NCI-H146 treated with DMSO at 0.1 percent for 48 hours (cell line): Measurements from ENCODE around the gene ARHGAP40.
A peak's percentile ranks its signal among the peaks of the same experiment; 100 is the strongest.

ENCODE experiments used
- DNase-seq: peaks from one replicate; lab custom pipeline; 2025; ENCODE audit not compliant: unreplicated experiment; lab: John Stamatoyannopoulos, UW

Gene ARHGAP40

DNA sequence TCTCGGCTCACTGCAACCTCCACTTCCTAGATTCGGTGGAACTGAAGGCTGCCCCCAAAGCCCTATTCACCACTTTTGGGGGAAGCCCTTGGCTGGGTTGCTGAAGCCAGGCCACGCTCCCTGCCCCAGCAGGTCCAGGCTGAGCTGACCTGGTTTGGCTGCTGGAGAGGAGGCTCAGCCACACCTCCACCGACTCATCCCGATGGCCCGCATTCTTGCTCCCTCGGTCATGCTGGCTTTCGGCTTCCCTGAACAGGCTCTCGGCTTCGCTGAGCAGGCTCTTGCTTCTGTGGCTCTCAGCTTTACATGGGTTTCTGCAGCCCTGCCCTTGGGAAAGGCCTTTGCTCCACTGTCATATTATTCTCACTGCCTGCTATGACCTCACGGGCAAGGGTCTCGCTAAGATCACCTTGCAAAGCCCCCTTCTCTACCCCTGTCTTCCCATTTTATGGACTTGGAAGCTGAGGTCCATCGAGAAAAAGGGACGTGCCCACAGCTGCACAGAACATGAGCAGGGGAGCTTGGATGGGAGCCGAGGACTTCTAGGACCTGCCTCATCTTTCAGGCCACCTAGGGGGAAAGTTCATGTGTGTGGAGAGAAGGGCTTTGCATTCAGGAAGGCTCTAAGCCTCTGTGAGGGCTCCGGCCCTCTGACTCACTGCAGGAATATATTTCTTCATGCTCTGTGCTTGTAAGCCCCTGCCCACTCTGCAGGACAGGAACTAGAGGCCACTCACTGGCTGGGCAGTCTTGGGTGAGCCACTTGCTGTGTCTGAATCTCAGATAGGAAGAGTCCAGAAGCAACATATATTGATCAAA, 15.6 kb downstream of the ARHGAP40 start:
- no peak for DNase-seq

DNA sequence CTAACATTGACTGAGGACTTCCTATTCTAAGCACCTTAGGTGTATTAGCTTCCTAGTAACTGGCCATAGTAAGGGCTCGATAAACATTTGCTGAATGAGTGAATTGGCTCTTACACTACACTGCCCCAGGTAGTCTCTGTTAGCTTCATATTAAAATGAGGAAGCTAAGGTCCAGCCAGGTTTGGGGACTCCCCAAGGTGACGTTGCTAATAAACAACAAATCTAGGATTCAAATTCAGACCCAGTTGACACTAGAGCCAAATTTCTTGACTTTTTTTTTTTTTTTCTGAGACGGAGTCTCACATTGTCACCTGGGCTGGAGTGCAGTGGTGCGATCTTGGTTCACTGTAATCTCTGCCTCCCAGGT, 16.2 kb downstream of the ARHGAP40 start:
- no peak for DNase-seq

DNA sequence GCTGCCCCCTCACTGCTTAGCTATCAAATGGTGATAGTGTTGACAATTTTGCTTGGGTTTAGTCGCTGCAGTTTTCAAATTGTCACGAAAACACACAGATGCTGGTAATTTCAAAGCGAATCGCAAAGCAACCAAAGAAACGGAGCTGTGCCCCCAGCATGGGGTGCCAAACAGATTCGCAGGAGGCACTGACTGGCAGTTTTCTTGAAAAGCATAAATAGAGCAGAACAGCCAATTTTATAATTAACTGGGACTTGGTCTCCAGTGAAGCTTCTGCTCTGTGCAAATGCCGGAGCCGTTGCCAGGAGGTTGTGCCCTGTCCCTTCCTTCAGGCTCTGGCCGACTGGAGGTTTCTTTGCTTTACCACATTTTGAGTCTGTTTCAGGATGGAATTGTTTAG, 18.8 kb downstream of the ARHGAP40 start:
- peak; percentile 35 for DNase-seq

DNA sequence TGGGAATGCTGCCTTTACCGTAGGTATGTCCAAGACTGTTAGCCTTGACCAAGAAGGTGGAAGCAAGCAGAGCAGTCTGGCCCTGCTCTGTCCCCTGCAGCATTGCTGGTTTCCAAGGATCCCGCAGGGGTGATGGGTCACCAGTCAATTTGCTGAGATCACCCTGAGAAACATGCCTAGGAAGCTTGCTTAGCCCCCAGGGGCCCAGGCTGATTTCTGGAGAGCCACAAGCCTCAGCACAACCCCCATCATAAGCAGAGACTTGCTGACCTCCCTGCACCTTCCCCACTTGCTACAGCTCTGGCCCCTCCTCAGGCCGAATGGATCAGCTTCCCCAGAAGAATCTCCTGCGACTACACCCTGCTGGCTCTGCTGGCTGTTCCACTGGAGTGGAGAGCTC, 21.5 kb downstream of the ARHGAP40 start:
- DNase-seq = no peak

DNA sequence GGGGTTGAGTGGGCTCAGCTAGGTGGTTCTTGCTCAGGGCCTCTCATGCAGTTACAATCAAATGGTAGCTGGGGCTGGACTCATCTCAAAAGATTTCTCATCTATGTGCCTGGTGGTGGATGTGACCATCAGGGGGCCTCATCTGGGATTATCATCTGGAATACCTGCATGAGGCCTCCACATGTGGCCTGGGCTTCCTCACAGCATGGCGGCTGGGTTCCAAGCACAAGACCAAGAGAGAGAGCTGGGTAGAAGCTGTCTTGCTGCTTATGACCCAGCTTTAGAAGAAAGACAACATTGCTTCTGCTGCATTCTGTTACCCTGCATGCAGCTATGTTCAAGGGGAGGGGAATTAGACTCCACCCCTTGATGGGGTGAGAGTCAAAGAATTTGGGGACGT, 22.5 kb downstream of the ARHGAP40 start:
- no peak for DNase-seq

DNA sequence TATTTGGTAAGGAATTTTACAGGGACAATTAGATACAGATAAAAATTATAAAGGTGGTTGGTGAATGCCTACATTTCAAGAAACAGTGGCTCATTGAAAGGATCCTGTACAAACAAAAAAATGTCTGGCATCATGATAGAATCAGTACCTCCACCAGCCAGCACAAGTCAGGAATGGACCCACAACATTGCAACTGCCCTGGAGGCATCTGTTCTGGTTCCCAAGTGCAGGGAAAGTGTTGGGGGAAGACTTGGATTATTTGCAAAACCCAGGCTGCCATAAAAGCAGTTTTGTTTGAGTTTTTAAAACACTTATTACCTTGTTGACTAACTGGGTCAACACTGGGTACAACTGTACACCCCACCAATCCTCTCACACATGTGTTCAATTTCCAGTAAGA, 24.3 kb downstream of the ARHGAP40 start:
- DNase-seq = no peak

DNA sequence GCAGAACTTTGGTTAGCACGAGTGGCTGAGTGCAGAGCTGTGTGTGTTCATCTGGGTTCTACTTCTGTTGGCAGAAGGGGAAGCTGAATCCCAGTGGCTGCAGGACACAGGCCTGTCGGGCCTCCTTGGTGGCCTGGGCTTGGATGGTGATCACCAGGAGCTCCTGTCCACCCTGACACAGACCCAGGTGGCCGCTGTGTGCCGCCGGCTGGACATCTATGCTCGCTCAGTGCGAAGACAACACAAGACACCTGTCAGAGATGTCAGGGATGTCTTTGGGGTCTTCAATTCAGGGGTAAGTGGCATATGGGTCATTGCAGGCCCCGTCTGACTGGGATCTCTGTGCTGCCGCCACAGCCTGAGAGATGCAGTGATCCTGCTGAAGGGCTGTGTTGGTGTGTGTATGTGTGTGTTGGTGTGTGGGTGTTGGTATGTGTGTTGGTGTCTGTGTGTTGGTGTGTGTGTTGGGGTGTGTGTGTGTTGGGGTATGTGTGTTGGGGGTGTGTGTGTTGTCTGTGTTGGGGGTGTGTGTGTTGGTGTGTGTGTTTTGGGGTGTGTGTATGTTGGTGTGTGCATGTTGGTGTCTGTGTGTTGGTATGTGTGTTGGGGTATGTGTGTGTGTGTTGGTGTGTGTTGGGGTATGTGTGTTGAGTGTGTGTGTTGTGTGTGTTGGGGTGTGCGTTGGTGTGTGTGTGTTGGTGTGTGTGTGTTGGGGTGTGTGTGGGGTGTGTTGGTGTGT, 25.5 kb downstream of the ARHGAP40 start:
- DNase-seq = no peak

DNA sequence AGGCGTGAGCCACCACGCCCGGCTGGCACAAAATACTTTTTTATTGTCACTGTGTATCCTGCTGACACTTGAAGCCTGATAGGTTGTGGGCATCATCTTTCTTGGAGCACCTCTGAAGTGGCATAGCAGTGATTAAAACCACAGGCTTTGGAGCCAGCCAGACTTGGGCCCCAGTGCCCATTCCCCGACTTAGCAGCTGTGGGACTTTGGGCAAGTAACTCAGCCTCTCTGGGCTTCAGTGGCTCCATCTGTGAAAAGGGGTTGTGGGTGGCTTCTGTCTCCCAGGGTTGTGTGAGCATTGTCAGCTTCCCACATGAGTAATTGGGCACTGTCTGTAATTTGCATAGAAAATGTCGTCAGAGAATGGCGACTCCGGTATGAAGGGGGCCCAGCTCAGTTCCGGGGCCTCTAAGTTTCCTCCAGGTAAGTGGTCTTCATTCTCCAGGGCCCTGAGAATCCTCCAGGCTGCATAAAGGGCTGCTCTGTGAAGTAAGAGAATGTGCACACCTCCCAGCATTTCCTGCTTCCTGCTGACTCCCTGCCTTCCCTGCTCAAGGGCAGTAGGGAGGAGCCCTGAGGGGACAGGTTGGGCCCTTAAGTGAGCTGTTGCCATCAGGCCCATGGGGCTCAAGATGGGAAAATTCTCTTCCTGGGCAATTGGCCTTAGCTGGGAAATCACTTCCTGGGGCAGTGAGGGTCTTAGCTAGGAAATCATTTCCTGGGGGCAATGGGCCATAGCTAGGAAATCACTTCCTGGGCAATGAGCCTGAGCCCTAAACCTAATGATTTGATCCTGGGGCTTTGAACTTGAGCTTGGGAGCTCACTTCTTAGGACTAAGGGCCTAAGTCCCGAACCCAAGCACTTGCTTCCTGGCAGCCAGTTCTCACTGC, 27.2 kb downstream of the ARHGAP40 start:
- no peak for DNase-seq

DNA sequence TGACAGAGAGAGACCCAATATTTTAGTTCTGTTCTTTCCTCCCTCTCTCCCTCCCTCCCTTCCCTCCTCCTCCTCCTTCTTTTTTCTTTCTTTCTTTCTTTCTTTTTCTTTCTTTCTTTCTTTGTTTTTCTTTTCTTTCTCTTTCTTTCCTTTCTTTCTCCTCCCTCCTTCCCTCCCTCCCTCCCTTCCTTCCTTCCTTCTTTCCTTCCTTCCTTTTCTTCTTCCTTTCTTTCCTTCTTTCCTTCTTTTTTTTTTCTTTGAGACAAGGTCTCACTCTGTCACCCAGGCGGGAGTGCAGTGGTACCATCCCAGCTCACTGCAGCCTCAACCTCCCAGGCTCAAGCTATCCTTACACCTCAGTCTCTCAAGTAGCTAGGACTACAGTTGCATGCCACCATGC, 28.4 kb downstream of the ARHGAP40 start:
- DNase-seq = no peak

DNA sequence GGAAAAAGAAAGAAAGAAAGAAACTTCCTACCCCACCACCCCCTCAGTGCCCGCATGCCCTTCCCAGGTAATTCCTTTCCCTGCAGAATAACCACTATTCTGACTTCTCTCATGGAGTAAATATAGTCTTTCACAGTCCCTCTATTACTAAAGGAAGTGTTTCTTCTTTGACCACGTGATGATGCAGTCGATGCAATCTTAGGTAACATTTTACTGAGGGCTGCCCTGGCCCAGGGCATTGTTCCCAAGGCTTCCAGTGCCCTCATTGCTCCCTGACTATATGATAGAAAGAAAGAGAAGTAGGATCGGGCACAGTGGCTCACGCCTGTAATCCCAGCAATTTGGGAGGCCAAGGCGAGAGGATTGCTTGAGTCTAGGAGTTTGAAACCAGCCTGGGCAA, 29.1 kb downstream of the ARHGAP40 start:
- DNase-seq = no peak

DNA sequence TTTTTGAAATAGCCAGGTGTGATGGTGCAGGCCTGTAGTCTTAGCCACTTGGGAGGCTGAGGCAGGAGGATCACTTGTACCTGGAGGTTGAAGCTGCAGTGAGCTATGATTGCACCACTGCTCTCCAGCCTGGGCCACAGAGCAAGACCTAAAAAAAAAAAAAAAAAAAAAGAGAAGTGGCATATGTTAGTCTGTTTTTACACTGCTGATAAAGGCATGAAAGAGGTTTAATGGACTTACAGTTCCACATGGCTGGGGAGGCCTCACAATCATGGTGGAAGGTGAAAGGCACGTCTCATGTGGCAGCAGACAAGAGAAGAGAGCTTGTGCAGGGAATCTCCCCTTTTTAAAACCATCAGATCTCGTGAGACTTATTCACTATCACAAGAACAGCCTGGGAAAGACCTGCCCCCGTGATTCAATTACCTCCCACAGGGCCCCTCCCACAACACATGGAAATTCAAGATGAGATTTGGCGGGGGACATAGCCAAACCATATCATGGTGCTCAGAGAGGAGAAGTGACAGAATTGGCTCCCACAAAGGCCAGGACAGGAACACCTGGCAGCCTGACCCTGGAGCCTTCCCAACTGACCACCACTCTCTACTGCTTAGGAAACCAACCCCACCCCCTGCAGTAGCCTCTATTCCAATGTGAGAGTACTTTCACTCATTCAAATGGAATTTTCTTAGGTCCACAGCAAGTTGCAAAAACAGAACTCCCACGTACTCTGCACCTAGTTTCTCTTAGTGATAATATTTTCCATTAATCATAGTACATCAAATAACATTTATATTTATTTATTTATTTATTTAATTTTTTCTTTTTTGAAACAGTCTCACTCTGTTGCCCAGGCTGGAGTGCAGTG, 29.8 kb downstream of the ARHGAP40 start:
- no peak for DNase-seq

DNA sequence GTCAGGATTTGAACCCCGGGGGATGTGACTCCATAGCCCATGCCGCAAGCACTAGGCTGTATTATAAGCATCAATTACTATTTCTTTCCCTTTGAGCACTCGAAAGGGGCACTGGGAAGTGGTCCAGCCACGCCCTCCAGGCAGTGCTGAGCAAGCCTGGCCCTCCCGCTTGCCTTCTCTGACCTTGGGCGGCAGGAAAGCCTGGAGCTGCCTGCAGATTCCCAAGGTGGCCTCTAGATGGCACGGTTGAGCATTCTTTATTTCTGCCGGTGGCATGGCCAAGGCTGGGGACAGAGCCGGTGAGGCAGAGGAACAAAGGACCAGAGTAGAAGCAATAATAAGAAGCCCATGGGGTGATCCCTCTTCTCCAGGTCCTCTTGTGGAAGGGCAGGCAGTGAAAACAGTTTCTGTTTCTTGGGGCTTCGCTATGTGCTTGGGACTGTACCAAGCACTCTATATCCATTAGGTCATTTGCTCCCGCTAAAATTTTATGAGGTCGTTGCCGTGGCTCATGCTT, 32.0 kb downstream of the ARHGAP40 start:
- peak; percentile 81 for DNase-seq

DNA sequence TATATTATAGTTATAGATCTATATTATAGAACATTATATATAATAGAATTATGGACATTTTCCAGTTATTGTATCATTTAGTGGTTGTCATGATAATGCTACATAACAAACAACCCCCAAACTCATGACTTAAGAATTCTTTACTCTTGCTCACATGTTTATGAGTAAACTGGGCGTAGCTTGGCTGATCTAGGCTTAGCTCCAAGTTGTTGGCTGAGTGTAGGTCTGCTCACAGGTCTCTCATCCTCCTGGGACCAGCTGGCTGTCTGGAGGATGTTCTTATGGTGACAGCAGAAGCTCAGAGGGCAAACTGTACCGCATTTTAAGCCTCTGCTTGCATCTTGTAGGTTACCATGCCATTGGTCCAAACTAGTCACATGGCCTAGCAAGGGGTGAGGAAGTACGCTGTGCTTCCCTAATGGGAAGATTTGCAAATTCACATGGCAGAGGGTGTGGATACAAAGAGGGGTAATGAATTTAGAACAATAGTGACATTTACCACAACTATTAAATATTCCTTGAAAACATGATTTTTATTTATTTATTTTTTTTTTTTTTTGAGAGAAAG, 34.2 kb downstream of the ARHGAP40 start:
- DNase-seq = no peak

DNA sequence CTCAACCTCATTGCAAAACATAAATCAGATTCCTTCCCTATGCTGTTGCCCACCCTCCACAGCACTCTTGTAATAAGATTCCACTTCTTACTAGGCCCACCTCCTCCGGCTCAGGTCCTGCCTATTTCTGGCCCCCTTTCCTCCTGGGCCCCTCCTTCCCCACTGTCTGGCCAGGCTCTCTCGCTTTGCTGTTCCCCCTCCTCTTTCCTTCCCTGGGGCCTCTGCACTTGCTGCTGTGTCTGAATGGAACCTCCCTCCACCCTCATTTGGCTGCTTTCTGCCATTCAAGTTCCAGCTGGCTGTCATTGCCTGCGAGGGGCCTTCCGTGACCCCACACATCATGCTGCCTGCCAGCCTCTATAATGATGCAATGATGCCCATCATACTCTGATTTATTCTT, 38.9 kb downstream of the ARHGAP40 start:
- DNase-seq = no peak

DNA sequence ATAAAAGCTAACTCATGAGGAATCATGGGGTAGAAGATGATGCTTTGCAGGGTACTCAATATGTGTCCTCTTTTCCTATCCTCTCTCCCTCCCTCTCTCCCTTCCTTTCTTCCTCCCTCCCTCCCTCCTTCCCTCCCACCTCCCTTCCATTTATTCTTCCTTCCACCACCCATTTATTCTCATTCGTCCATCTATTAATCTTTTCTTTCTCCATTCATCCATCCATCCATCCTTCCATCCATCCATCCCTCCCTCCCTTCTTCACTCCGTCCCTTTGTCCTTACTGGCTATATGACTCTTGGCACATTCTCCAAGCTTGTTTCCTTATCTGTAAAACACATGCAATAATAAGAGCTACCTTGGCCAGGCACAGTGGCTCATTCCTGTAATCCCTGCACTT, 40.9 kb downstream of the ARHGAP40 start:
- DNase-seq = no peak

DNA sequence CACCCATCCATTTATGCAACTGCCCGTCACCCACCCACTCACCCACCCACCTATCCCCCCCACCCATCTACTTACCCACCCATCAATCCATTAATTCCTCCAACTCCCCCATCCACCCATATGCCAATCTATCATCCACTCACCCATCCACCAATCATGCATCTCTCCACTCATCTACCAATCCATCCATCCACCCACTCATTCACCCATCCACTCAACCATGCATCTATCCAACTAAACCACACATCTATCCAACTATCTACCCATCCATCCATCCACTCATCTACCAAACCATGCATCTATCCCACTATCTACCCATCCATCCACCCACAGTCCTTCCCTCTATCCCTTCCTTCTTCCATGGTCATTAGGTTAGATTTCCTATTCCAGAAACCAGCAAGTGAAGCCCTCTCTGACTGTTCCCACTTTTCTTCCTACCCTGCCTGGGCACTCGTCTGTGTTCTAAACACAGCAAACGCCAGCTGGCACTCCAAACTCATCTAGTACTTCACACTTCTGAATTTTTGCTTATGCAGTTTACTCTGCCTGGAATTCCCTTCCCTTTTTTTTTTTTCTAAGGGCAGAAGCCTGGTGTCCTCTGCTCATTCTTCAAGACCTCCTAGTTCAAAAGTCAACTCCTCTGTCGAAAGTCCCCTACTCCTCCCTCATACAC, 43.1 kb downstream of the ARHGAP40 start:
- DNase-seq = no peak

DNA sequence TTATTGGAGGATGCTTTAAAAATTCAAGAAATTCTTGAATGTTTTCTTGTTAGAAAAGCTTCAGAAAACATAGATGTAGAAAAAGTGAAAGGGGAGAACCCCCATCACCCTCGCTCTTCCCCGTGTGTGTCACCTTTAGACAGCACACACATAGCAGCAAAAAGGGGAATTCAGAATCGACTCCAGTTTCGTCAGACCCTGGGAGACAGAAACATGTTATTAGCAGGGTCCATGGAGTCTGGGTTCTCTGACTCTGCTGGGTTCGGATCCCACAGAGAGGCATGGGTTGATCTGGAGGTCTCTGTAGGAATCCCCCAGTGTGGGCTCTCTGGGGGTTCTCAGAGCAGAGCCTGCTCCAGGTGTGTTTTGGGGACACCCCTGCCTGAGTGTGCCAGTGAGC, 43.7 kb downstream of the ARHGAP40 start:
- no peak for DNase-seq

DNA sequence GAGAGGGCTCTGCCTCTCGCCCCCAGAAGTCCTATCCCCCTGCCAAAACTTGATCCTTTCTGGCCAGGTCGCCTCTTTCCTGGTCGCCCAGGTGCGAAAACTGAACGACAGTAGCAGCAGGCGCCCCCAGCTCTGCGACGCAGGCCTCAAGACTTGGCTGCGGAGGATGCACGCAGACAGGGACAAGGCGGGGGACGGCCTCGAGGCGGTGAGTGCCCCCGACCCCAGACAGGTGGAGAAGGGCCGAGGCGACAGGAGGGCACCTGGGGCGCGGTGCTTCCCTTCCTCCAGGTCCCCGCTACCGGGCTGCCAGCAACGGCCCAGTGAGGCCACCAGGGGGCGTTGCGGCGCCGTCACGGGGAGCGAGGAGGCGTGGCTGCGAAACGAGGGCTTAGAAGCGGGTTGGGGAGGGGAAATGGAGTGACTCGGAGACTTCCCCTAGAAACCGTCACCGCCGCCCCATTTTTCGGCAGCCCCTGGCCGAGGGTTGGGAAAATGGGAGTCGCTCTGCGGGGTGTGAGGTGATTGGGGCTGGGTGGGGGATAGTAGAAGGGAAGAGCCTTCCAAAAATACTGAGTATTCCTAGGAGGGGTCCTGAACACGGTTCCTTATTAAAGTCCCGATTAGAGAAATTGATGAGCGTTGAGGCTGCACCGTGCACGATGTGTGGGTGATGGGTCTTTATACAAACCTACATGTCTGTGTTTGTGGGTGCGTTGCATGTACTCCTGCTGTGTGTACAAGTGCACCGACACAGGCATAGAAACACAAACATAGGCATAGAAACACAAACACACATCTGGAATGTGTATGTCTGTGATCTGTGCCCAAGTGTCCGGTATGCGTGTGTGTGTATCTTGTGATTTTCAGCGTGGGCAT, 44.6 kb downstream of the ARHGAP40 start:
- peak; percentile 61 for DNase-seq
